ENCODE data around the gene ITGB1BP1. TPM values are rescaled to one million over a fixed set of nuclear protein-coding genes. Genes with fewer than 3 reads are reported as not detected.

ITGB1BP1 gene
- total and polyA plus RNA-seq, 9 of the 15 experiments (the other 6 are each of a cell fraction or from before 2014, with no cell fraction given) = 37.8 to 95.3 (median 50.4) TPM

- no peaks in the 10 kb centered on the region for H3K9me1 ChIP-seq (ENCODE audit: control insufficient read depth, insufficient read depth, low read length)
- no TSS peak for BruUV-seq (replicated peaks)
- TF ChIP-seq BRCA1 (IDR thresholded peaks at IDR 0.05) = no peak
- TF ChIP-seq BRCA1 (CRISPR knock-in tag; IDR thresholded peaks at IDR 0.05) = no peak
- TF ChIP-seq, protein P1, sequence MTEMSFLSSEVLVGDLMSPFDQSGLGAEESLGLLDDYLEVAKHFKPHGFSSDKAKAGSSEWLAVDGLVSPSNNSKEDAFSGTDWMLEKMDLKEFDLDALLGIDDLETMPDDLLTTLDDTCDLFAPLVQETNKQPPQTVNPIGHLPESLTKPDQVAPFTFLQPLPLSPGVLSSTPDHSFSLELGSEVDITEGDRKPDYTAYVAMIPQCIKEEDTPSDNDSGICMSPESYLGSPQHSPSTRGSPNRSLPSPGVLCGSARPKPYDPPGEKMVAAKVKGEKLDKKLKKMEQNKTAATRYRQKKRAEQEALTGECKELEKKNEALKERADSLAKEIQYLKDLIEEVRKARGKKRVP (CRISPR knock-in tag; IDR thresholded peaks at IDR 0.05) = no peak
- no peak for TF ChIP-seq ZNF316 (IDR thresholded peaks at IDR 0.05)
- no peak for TF ChIP-seq FOXK1 (CRISPR knock-in tag; IDR thresholded peaks at IDR 0.05; ENCODE audit: borderline replicate concordance)
- TF ChIP-seq ELF4 (CRISPR knock-in tag; IDR thresholded peaks at IDR 0.05) = no peak
- TF ChIP-seq CBX3 (IDR thresholded peaks at IDR 0.05; ENCODE audit: borderline replicate concordance in 1 of 2, low read length in 2 of 2) = no peak
- no peak for TF ChIP-seq TCF7 (IDR thresholded peaks at IDR 0.05; ENCODE audit: borderline replicate concordance)
- no peak for TF ChIP-seq ZNF778 (CRISPR knock-in tag; IDR thresholded peaks at IDR 0.05)
- TF ChIP-seq ZNF12 (CRISPR knock-in tag; IDR thresholded peaks at IDR 0.05) = no peak
- TF ChIP-seq TCF15 (CRISPR knock-in tag; IDR thresholded peaks at IDR 0.05) = no peak
- no peak for TF ChIP-seq ZNF124 (CRISPR knock-in tag; IDR thresholded peaks at IDR 0.05)
- TF ChIP-seq KLF16 (IDR thresholded peaks at IDR 0.05) = no peak
- TF ChIP-seq SREBF2 (CRISPR knock-in tag; IDR thresholded peaks at IDR 0.05) = no peak
- H2AFZ ChIP-seq (ENCODE audit: low read depth, low read length) = no peak overlapping the region
- FAIRE-seq (peak; percentile 11), ATAC-seq (no peak), DNase-seq (ENCODE audit: extremely low read depth in 1 of 4, low spot score in 3 of 4) (no peak)
- in situ Hi-C loops (cut with MboI) (no loop called here), intact Hi-C loops (cut with micrococcal nuclease) (no loop called here)
- H3K27ac ChIP-seq (ENCODE audit: extremely low read depth, low read depth, low read length) = no peak overlapping the region
- no peaks in the 10 kb centered on the region for H3K36me3 ChIP-seq (ENCODE audit: control insufficient read depth, insufficient read depth, low read length)
- no peak overlapping the region for H3K9ac ChIP-seq (ENCODE audit: insufficient read depth in 1 of 2, low read depth in 2 of 2, low read length in 2 of 2)
- H3K79me2 ChIP-seq (ENCODE audit: control insufficient read depth, insufficient read depth, low read length) = no peaks in the 10 kb centered on the region
- H4K20me1 ChIP-seq (replicated peaks; ENCODE audit: control insufficient read depth, insufficient read depth, low read length) = no peaks in the 10 kb centered on the region
- H3K4me3 ChIP-seq = no peak overlapping the region
- ChIA-PET POLR2A (no interaction called here), CTCF (ENCODE audit: low intra/inter-chr PET ratio) (no interaction called here)
- no peak overlapping the region for H3K4me2 ChIP-seq (ENCODE audit: insufficient read depth, low read length)
- H3K4me1 ChIP-seq (replicated peaks in 1 of 2; ENCODE audit: control insufficient read depth in 2 of 2, insufficient read depth in 2 of 2, low read length in 2 of 2) = peaks cover 4 to 10% of the 10 kb centered on the region in 2 experiments; a peak in 3 of 5 replicates
- 32% methylated on average over 6 of the region's 6 CpGs for WGBS (ENCODE audit: insufficient coverage, low coverage, missing lambda C conversion rate)
- no peaks in the 10 kb centered on the region for H3K9me3 ChIP-seq (replicated peaks; ENCODE audit: control insufficient read depth, insufficient read depth, low read depth, low read length)
- H3K27me3 ChIP-seq (ENCODE audit: control insufficient read depth in 2 of 2, insufficient read depth in 2 of 2, low read length in 2 of 2) = no peaks in the 10 kb centered on the region; a peak in 1 of 5 replicates
These were observed 40.6 kb downstream of the ITGB1BP1 start for GRCh38 chr2:9382604-9383235.
